IMR-90 (cell line): ENCODE data around the gene RPL27A. TPM values are rescaled to one million over a fixed set of nuclear protein-coding genes. Genes with fewer than 3 reads are reported as not detected.
A peak's percentile ranks its signal among the peaks of the same experiment; 100 is the strongest.

Source experiments
- ATAC-seq: fragments of 200-7000 bp; cut with Tn5 transposase; 2 replicates; pipeline ENCODE4 v1.9.1; 2020; ENCODE audit warnings: low read depth, mild to moderate bottlenecking, moderate library complexity
- BruUV-seq: library from RNA; stranded (reverse); fragments of 400-500 nt; replicated peaks from 2 replicates; lab custom pipeline; 2021; lab: Mats Ljungman, UMichigan
- CTCF ChIA-PET: fragments of 300-600 bp; formaldehyde crosslinking; extraction: SDS; loops from one replicate; lab custom pipeline; 2021; ENCODE audit warnings: antibody characterized with exemption; lab: Yijun Ruan, JAX
- POLR2A ChIA-PET: fragments of 300-600 bp; sonication (Branson Sonifier 250); formaldehyde crosslinking; loops from one replicate; lab custom pipeline; 2022; ENCODE audit warnings: antibody characterized with exemption; ENCODE audit not compliant: unreplicated experiment; lab: Charles Lee
- DNase-seq: peaks from one replicate; pipeline ENCODE4 v3.0.0; 2013
- H2AFZ ChIP-seq: replicated peaks from 2 replicates; pipeline ENCODE3; 2013; ENCODE audit warnings: low read length, mild to moderate bottlenecking; ENCODE audit not compliant: poor library complexity
- H2AK5ac ChIP-seq: 2 replicates; pipeline ENCODE4 v1.6.1; 2013; ENCODE audit warnings: low read depth, low read length, inconsistent platforms
- H2AK9ac ChIP-seq: replicated peaks from 2 replicates; pipeline ENCODE3; 2013; ENCODE audit warnings: mild to moderate bottlenecking, low read depth, low read length, moderate library complexity; ENCODE audit not compliant: poor library complexity
- H2BK120ac ChIP-seq: 2 replicates; pipeline ENCODE4 v1.6.1; 2013; ENCODE audit warnings: low read depth, low read length, inconsistent platforms
- H2BK15ac ChIP-seq: 3 replicates; pipeline ENCODE4 v1.6.1; 2013; ENCODE audit warnings: low read depth, low read length, inconsistent platforms
- H2BK20ac ChIP-seq: 2 replicates; pipeline ENCODE4 v1.6.1; 2013; ENCODE audit warnings: low read depth, mild to moderate bottlenecking, inconsistent platforms, low read length, moderate library complexity
- H2BK5ac ChIP-seq: 2 replicates; pipeline ENCODE4 v1.6.1; 2013; ENCODE audit warnings: mild to moderate bottlenecking, low read depth, low read length, inconsistent platforms; ENCODE audit not compliant: poor library complexity, severe bottlenecking
- H3K14ac ChIP-seq: replicated peaks from 2 replicates; pipeline ENCODE4 v1.6.1; 2013; ENCODE audit warnings: low read depth, low read length, inconsistent platforms
- H3K18ac ChIP-seq: 2 replicates; pipeline ENCODE4 v1.6.1; 2013; ENCODE audit warnings: low read depth, low read length, control low read depth
- H3K23ac ChIP-seq: 2 replicates; pipeline ENCODE4 v1.6.1; 2013; ENCODE audit warnings: low read depth, low read length, inconsistent platforms
- H3K27ac ChIP-seq: 2 replicates; pipeline ENCODE4 v1.5.1; 2013; ENCODE audit warnings: mild to moderate bottlenecking, control low read depth, low read length; ENCODE audit not compliant: insufficient read depth
- H3K27me3 ChIP-seq: 2 replicates; pipeline ENCODE4 v1.6.1; 2013; ENCODE audit warnings: low read length; ENCODE audit not compliant: control insufficient read depth, insufficient read depth
- H3K36me3 ChIP-seq: 2 replicates; pipeline ENCODE4 v1.6.1; 2013; ENCODE audit warnings: low read length, mixed read lengths; ENCODE audit not compliant: control insufficient read depth, insufficient read depth
- H3K4ac ChIP-seq: 2 replicates; pipeline ENCODE4 v1.6.1; 2013; ENCODE audit warnings: low read depth, low read length, inconsistent platforms
- H3K4me1 ChIP-seq: 2 replicates; pipeline ENCODE4 v1.6.1; 2013; ENCODE audit warnings: low read length, mixed read lengths; ENCODE audit not compliant: control insufficient read depth, insufficient read depth
- H3K4me2 ChIP-seq: 2 replicates; pipeline ENCODE4 v1.6.1; 2013; ENCODE audit warnings: low read depth, mild to moderate bottlenecking, control low read depth, low read length, moderate library complexity
- H3K4me3 ChIP-seq: 2 replicates; pipeline ENCODE4 v1.5.1; 2013; ENCODE audit warnings: low read depth, mild to moderate bottlenecking, control low read depth, low read length, moderate library complexity; ENCODE audit not compliant: insufficient read depth
- H3K56ac ChIP-seq: 2 replicates; pipeline ENCODE4 v1.6.1; 2013; ENCODE audit warnings: low read length, inconsistent platforms; ENCODE audit not compliant: insufficient read depth; ENCODE audit errors: extremely low read depth
- H3K79me1 ChIP-seq, 2 experiments: 2 replicates each; pipeline ENCODE4 v1.6.1; 2013; ENCODE audit warnings: low read length in 2 of 2, inconsistent platforms in 1 of 2, low read depth in 1 of 2
- H3K9ac ChIP-seq: 2 replicates; pipeline ENCODE4 v1.6.1; 2013; ENCODE audit warnings: low read depth, low read length, control low read depth
- H3K9me1 ChIP-seq: 2 replicates; pipeline ENCODE4 v1.6.1; 2013; ENCODE audit warnings: low read length, inconsistent platforms; ENCODE audit not compliant: insufficient read depth
- H3K9me3 ChIP-seq: 2 replicates; pipeline ENCODE4 v1.6.1; 2013; ENCODE audit warnings: low read length; ENCODE audit not compliant: control insufficient read depth, insufficient read depth
- H4K20me1 ChIP-seq: 2 replicates; pipeline ENCODE4 v1.6.1; 2013; ENCODE audit warnings: low read length, inconsistent platforms; ENCODE audit not compliant: insufficient read depth
- H4K5ac ChIP-seq: 2 replicates; pipeline ENCODE4 v1.6.1; 2013; ENCODE audit warnings: mild to moderate bottlenecking, low read depth, low read length, control low read depth
- H4K8ac ChIP-seq, 2 experiments: 2 replicates each; pipeline ENCODE4 v1.6.1; 2013; ENCODE audit warnings: low read depth in 2 of 2, low read length in 2 of 2, control low read depth in 1 of 2, inconsistent platforms in 1 of 2
- H4K91ac ChIP-seq: 2 replicates; pipeline ENCODE4 v1.6.1; 2013; ENCODE audit warnings: low read depth, low read length, inconsistent platforms; ENCODE audit not compliant: insufficient read depth
- POLR2A ChIP-seq: IDR thresholded peaks from 2 replicates; pipeline ENCODE4 v1.6.1; 2012; ENCODE audit warnings: mild to moderate bottlenecking, low read depth, low read length
- RFX5 ChIP-seq: IDR thresholded peaks from 2 replicates; pipeline ENCODE4 v1.8.0; 2012; ENCODE audit warnings: low read depth, mild to moderate bottlenecking, low read length, moderate library complexity
- WGBS, 2 experiments: methylation state at CpG; one replicate each; pipeline versions ENCODE4 v1.1.5 to v1.1.7; 2013; ENCODE audit warnings: missing lambda C conversion rate in 2 of 2; ENCODE audit not compliant: insufficient read length in 1 of 2; ENCODE audit errors: extremely low coverage in 2 of 2; 5-methylcytosine and 5-hydroxymethylcytosine counted together
- dilution Hi-C: fragments of 300-500 bp; cut with HindIII; formaldehyde crosslinking; loops from one replicate; pipeline ENCODE4 v1.14.3; 2018; ENCODE audit warnings: low sequenced_read_pairs; ENCODE audit not compliant: unreplicated experiment
- in situ Hi-C: fragments of 300-500 bp; cut with MboI; formaldehyde crosslinking; loops from 3 replicates; pipeline ENCODE4 v1.14.3; 2019; ENCODE audit warnings: low sequenced_read_pairs, inconsistent platforms, mixed read lengths
- intact Hi-C: fragments of 100-400 bp; cut with micrococcal nuclease; formaldehyde crosslinking; loops from 2 replicates; pipeline ENCODE4 v1.10.0; 2022
- polyA plus RNA-seq, 3 experiments: library from polyadenylated mRNA; depleted of rRNA; stranded (reverse); fragments of >200 nt; gene quantifications; 2 replicates each; pipeline ENCODE4 v1.2.3, GENCODE V29; 2012; ENCODE audit warnings: low replicate concordance in 1 of 3
- total RNA-seq: library from RNA; depleted of rRNA; stranded (reverse); fragments of >200 nt; gene quantifications from 2 replicates; pipeline ENCODE4 v1.2.3, GENCODE V29; 2012

RPL27A gene
- total and polyA plus RNA-seq, 2 of the 4 experiments (the other 2 are of a cell fraction), result 786 to 849 TPM

- no CpG with 5 or more reads among the region's 5 CpGs for WGBS, 2 experiments
- no peak overlapping the region for H2AK9ac ChIP-seq
- no peak overlapping the region for H3K4ac ChIP-seq
- dilution Hi-C loops (no loop called here), intact Hi-C loops (loop anchor here (10.0 kb wide), 1 partner anchor 441 kb away; no protein-coding TSS in a partner anchor), in situ Hi-C loops (loop anchor here (25.0 kb wide), 1 partner anchor 443 kb away; no protein-coding TSS in a partner anchor)
- ChIA-PET CTCF (no interaction called here), POLR2A (no interaction called here)
- H2BK20ac ChIP-seq, result no peak overlapping the region
- no peaks in the 10 kb centered on the region for H3K27me3 ChIP-seq
- peaks cover 26 to 67% of the 10 kb centered on the region in 2 experiments for H3K79me1 ChIP-seq
- H3K4me3 ChIP-seq, result no peak overlapping the region
- no peak overlapping the region for H2AK5ac ChIP-seq
- no peak for ATAC-seq
- no peak overlapping the region for H3K56ac ChIP-seq
- H3K9me1 ChIP-seq, result peaks cover 5% of the 10 kb centered on the region; the same call in 1 of the 2 replicates
- H3K4me1 ChIP-seq, result no peaks in the 10 kb centered on the region
- DNase-seq, result no peak
- H4K20me1 ChIP-seq, result no peaks in the 10 kb centered on the region
- peaks cover 71% of the 10 kb centered on the region for H3K36me3 ChIP-seq
- H2AFZ ChIP-seq, result no peak overlapping the region
- H2BK15ac ChIP-seq, result no peak overlapping the region
- no peak for TF ChIP-seq RFX5
- TF ChIP-seq POLR2A, result peak; percentile 3; the same call in 1 of the 2 replicates
- H3K27ac ChIP-seq, result no peak overlapping the region
- no peak overlapping the region for H4K5ac ChIP-seq
- no peak overlapping the region for H3K4me2 ChIP-seq
- H3K9ac ChIP-seq, result no peak overlapping the region
- no peak overlapping the region for H4K8ac ChIP-seq
- H3K23ac ChIP-seq, result no peak overlapping the region
- no peak overlapping the region for H3K18ac ChIP-seq
- BruUV-seq, result no TSS peak
- H3K14ac ChIP-seq, result no peak overlapping the region
- H2BK5ac ChIP-seq, result no peak overlapping the region
- no peak overlapping the region for H4K91ac ChIP-seq
- no peak overlapping the region for H2BK120ac ChIP-seq
- H3K9me3 ChIP-seq, result no peaks in the 10 kb centered on the region
Measured at GRCh38 chr11:8694137-8694536, 11.5 kb downstream of the RPL27A start.
